ENCODE data around the gene TMEM134. TPM values are rescaled to one million over a fixed set of nuclear protein-coding genes. Genes with fewer than 3 reads are reported as not detected.

TMEM134 gene
- total and polyA plus RNA-seq, 4 donors: 10.2 to 86.9 (median 63.5) TPM

DNA sequence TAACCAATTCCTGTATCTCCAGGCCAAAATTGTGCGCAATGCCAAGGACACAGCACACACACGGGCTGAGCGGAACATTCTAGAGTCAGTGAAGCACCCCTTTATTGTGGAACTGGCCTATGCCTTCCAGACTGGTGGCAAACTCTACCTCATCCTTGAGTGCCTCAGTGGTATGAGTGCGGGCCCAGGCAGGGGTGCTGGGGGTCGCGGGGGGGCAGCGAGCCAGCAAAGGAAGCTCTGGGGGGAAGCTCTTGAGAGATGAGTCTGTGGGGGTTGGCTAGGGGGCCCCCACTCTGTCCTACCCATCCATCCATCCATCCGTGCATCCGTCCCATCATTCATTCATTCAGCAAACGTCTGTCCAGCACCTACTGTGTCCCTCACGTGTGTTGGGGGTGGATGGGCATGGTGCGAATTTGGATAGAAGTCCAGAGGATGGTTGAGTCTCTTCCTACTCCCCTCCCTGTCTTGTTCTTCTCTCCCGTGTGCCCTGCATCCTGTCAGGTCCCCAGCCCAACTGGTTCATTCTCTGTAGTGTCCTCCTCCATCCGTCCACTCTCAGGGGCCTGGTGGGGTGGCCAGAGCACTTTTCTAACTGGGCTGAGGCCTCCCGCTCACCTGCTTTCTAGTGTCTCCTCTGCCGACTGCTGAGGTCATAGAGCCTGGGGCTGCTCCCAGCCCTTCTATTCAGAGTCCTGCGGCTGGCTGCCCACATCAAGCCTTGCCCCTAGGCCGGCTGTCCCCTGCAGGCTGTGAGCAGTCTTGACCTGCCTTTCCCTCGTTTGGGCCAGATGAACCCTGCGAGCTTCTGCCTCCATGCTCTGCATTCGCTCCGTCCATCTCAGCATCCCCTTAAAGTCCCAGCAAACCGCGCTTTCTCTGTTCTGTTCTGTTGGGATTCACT lies 37.5 kb downstream of the TMEM134 start (continued):
- no peak for TF ChIP-seq NR2F2 (IDR thresholded peaks at IDR 0.05)

DNA sequence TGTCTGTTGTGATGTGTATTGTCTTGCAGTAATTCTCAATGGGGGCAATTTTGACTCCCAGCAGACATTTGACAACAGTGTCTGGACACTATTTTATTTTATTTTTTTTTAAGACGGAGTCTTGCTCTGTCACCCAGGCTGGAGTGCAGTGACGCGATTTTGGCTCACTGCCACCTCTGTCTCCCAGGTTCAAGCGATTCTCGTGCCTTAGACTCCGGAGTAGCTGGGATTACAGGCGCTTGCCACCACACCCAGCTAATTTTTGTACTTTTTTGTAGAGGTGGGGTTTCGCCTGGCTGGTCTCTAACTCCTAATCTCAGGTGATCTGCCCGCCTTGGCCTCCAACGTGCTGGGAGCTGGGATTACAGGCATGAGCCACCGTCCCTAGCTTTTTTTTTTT lies 39.3 kb downstream of the TMEM134 start:
- Histone ChIP-seq H3K36me3 (ENCODE audit: control insufficient read depth in 4 of 4, insufficient read depth in 3 of 4, low read depth in 1 of 4, low read length in 3 of 4) (peaks cover 3 to 32% (median 8%) of the 10 kb centered on the region in 4 donors), H3K4me1 (ENCODE audit: control insufficient read depth in 4 of 4, insufficient read depth in 4 of 4, low read length in 3 of 4) (peaks cover 3 to 19% (median 12%) of the 10 kb centered on the region in 4 donors), H3K9ac (ENCODE audit: low read depth in 1 of 2, low read length in 2 of 2) (no peak overlapping the region), H3K9me3 (ENCODE audit: control insufficient read depth in 4 of 4, low read length in 3 of 4) (no peaks in the 10 kb centered on the region), H3K4me3 (ENCODE audit: low read depth in 1 of 3, low read length in 3 of 3) (no peak overlapping the region), H3K27ac (ENCODE audit: low read depth in 1 of 2, low read length in 2 of 2) (no peak overlapping the region), H3K27me3 (ENCODE audit: control insufficient read depth in 4 of 4, insufficient read depth in 4 of 4, low read length in 3 of 4) (no peaks in the 10 kb centered on the region)
- WGBS: 82% methylated on average over 11 of the region's 11 CpGs
- TF ChIP-seq, protein P1, sequence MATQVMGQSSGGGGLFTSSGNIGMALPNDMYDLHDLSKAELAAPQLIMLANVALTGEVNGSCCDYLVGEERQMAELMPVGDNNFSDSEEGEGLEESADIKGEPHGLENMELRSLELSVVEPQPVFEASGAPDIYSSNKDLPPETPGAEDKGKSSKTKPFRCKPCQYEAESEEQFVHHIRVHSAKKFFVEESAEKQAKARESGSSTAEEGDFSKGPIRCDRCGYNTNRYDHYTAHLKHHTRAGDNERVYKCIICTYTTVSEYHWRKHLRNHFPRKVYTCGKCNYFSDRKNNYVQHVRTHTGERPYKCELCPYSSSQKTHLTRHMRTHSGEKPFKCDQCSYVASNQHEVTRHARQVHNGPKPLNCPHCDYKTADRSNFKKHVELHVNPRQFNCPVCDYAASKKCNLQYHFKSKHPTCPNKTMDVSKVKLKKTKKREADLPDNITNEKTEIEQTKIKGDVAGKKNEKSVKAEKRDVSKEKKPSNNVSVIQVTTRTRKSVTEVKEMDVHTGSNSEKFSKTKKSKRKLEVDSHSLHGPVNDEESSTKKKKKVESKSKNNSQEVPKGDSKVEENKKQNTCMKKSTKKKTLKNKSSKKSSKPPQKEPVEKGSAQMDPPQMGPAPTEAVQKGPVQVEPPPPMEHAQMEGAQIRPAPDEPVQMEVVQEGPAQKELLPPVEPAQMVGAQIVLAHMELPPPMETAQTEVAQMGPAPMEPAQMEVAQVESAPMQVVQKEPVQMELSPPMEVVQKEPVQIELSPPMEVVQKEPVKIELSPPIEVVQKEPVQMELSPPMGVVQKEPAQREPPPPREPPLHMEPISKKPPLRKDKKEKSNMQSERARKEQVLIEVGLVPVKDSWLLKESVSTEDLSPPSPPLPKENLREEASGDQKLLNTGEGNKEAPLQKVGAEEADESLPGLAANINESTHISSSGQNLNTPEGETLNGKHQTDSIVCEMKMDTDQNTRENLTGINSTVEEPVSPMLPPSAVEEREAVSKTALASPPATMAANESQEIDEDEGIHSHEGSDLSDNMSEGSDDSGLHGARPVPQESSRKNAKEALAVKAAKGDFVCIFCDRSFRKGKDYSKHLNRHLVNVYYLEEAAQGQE (IDR thresholded peaks at IDR 0.05): no peak
- no peak for TF ChIP-seq GABPA (IDR thresholded peaks at IDR 0.05 in 1 of 2, conservative IDR thresholded peaks at IDR 0.05 in 1 of 2)
- TF ChIP-seq, protein P2, sequence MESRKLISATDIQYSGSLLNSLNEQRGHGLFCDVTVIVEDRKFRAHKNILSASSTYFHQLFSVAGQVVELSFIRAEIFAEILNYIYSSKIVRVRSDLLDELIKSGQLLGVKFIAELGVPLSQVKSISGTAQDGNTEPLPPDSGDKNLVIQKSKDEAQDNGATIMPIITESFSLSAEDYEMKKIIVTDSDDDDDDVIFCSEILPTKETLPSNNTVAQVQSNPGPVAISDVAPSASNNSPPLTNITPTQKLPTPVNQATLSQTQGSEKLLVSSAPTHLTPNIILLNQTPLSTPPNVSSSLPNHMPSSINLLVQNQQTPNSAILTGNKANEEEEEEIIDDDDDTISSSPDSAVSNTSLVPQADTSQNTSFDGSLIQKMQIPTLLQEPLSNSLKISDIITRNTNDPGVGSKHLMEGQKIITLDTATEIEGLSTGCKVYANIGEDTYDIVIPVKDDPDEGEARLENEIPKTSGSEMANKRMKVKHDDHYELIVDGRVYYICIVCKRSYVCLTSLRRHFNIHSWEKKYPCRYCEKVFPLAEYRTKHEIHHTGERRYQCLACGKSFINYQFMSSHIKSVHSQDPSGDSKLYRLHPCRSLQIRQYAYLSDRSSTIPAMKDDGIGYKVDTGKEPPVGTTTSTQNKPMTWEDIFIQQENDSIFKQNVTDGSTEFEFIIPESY (IDR thresholded peaks at IDR 0.05): no peak
- no peak for TF ChIP-seq HNF4A (conservative IDR thresholded peaks at IDR 0.05)
- TF ChIP-seq YY1 (IDR thresholded peaks at IDR 0.05): no peak
- TF ChIP-seq, protein P3, sequence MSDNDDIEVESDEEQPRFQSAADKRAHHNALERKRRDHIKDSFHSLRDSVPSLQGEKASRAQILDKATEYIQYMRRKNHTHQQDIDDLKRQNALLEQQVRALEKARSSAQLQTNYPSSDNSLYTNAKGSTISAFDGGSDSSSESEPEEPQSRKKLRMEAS (IDR thresholded peaks at IDR 0.05): no peak
- TF ChIP-seq NR2F2 (IDR thresholded peaks at IDR 0.05): no peak
- TF ChIP-seq EGR1 (IDR thresholded peaks at IDR 0.05; ENCODE audit: low read depth in 2 of 2): no peak
- no peak for TF ChIP-seq FOXA1 (IDR thresholded peaks at IDR 0.05)
- no peak for TF ChIP-seq HNF4G (IDR thresholded peaks at IDR 0.05)
- TF ChIP-seq JUND (IDR thresholded peaks at IDR 0.05): no peak
- no peak for TF ChIP-seq SP1 (IDR thresholded peaks at IDR 0.05)
- TF ChIP-seq, protein P4, sequence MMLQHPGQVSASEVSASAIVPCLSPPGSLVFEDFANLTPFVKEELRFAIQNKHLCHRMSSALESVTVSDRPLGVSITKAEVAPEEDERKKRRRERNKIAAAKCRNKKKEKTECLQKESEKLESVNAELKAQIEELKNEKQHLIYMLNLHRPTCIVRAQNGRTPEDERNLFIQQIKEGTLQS (IDR thresholded peaks at IDR 0.05): no peak
- no peak for TF ChIP-seq RAD21 (IDR thresholded peaks at IDR 0.05)
- DNase-seq (ENCODE audit: low spot score): no peak
